GM23248 (cell line): ENCODE data around the gene TMED1. TPM values are rescaled to one million over a fixed set of nuclear protein-coding genes. Genes with fewer than 3 reads are reported as not detected.
"Not testable (repeated sequence)": the region's sequence is repeated elsewhere in the genome, so short reads cannot be mapped to it uniquely, and the experiment has no call there.

Experiments
- DNase-seq: peaks from one replicate; pipeline ENCODE4 v3.0.0-alpha.2; 2015
- H2AFZ ChIP-seq: fragments of 200-600 bp; sonication (generic); 2 replicates; pipeline ENCODE4 v1.6.1; 2016; ENCODE audit warnings: antibody characterized with exemption
- H3F3A ChIP-seq: fragments of 200-600 bp; sonication (generic); 2 replicates; pipeline ENCODE4 v1.6.1; 2016; ENCODE audit warnings: mild to moderate bottlenecking, antibody characterized with exemption, mixed run types; ENCODE audit not compliant: insufficient read depth
- H3K27ac ChIP-seq: fragments of 200-600 bp; sonication (generic); 2 replicates; pipeline ENCODE4 v1.5.1; 2016; ENCODE audit warnings: mild to moderate bottlenecking
- H3K27me3 ChIP-seq: fragments of 200-600 bp; sonication (generic); replicated peaks from 2 replicates; pipeline ENCODE4 v1.6.1; 2016; ENCODE audit warnings: mild to moderate bottlenecking; ENCODE audit not compliant: insufficient read depth
- H3K36me3 ChIP-seq: fragments of 200-600 bp; sonication (generic); 2 replicates; pipeline ENCODE4 v1.6.1; 2016; ENCODE audit warnings: low read depth, mild to moderate bottlenecking
- H3K4me1 ChIP-seq: fragments of 200-600 bp; sonication (generic); 2 replicates; pipeline ENCODE4 v1.6.1; 2016; ENCODE audit warnings: mild to moderate bottlenecking; ENCODE audit not compliant: insufficient read depth
- H3K4me2 ChIP-seq: fragments of 200-600 bp; sonication (generic); one replicate; pipeline ENCODE4 v1.6.1; 2016; ENCODE audit warnings: mild to moderate bottlenecking; ENCODE audit not compliant: unreplicated experiment
- H3K4me3 ChIP-seq: fragments of 200-600 bp; sonication (generic); 2 replicates; pipeline ENCODE4 v1.5.1; 2016; ENCODE audit warnings: mild to moderate bottlenecking
- H3K79me2 ChIP-seq: fragments of 200-600 bp; sonication (generic); 2 replicates; pipeline ENCODE4 v1.6.1; 2016; ENCODE audit warnings: mild to moderate bottlenecking; ENCODE audit not compliant: insufficient read depth
- H3K9ac ChIP-seq: fragments of 200-600 bp; sonication (generic); 2 replicates; pipeline ENCODE4 v1.6.1; 2016; ENCODE audit warnings: mild to moderate bottlenecking
- H3K9me2 ChIP-seq: fragments of 200-600 bp; sonication (generic); 2 replicates; pipeline ENCODE4 v1.6.1; 2016; ENCODE audit warnings: mixed run types, mild to moderate bottlenecking, moderate library complexity; ENCODE audit not compliant: insufficient read depth
- H3K9me3 ChIP-seq: fragments of 200-600 bp; sonication (generic); one replicate; pipeline ENCODE4 v1.6.1; 2017; ENCODE audit warnings: low read depth
- H4K20me1 ChIP-seq: fragments of 200-600 bp; sonication (generic); 2 replicates; pipeline ENCODE4 v1.6.0; 2016; ENCODE audit not compliant: insufficient read depth
- EZH2 ChIP-seq: fragments of 200-600 bp; sonication (generic); IDR thresholded peaks from 2 replicates; pipeline ENCODE4 v1.6.1; 2018; ENCODE audit warnings: antibody characterized with exemption, mild to moderate bottlenecking; ENCODE audit not compliant: insufficient read depth, poor library complexity, severe bottlenecking
- EZH2phosphoT487 ChIP-seq: fragments of 200-600 bp; sonication (generic); IDR thresholded peaks from 2 replicates; pipeline ENCODE4 v1.6.1; 2018; ENCODE audit warnings: antibody characterized with exemption, moderate library complexity, mild to moderate bottlenecking, low read depth; ENCODE audit not compliant: insufficient read depth
- WGBS, 2 experiments: methylation state at CpG; one replicate each; pipeline ENCODE4 v1.1.6; 2015 to 2017; ENCODE audit warnings: low lambda C conversion rate in 2 of 2, low coverage in 1 of 2; ENCODE audit errors: missing lambda C conversion rate in 2 of 2; 5-methylcytosine and 5-hydroxymethylcytosine counted together
- in situ Hi-C: fragments of 300-500 bp; cut with MboI; formaldehyde crosslinking; loops from 2 replicates; pipeline ENCODE4 v1.15.0; 2020
- polyA plus RNA-seq: library from polyadenylated mRNA; unstranded; fragments of >200 nt; fragmentation: Nextera tagmentation; extraction: Ambion mirVana; gene quantifications from 2 replicates; pipeline ENCODE4 v1.2.1, GENCODE V29; 2016
- total RNA-seq: library from RNA; depleted of rRNA; stranded (reverse); fragments of >200 nt; shearing (Covaris generic); gene quantifications from 2 replicates; pipeline ENCODE4 v1.2.3, GENCODE V29; 2014

TMED1 gene
- total and polyA plus RNA-seq, 2 experiments from 2014 or later: 66.4 to 68.2 TPM

DNA sequence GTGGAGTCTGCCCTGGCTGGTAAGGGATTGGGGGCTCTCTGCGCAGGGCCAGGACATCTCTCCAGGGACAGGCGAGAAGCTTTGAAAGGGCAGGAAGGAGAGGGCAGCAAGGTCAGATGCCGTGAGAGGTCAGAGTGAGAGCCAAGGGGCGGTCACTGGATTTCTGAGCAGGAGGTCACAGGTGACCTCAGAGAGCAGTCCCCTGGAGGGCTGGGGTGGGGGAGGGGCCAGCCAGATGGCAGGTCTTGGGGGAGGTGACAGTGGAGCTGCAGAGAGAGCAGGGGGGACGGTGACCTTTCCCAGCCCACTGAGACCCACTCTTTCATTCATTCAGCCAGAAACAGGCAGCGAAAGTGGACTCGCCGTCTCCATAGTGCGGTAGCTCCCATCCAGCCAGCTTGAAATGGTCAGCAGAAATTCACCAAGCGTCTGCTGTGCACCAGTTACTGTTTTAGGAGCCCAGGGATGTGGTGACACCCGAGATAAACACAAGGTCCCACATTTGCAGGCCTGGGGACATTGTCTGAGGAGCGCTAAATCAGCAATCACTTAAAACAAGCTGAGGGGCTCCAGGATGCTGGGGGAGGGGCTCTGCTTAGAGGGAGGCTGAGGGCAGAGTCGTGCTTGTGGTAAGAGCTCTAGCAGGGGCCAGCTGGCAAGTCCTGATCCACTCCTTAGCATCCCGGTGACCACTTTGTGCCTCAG lies 45.5 kb upstream of the TMED1 start:
- in situ Hi-C loops: no loop called here
- Histone ChIP-seq H3K4me3 (no peak overlapping the region), H3K9ac (no peak overlapping the region), H3K4me1 (peaks cover 18% of the 10 kb centered on the region), H2AFZ (no peak overlapping the region), H3K27ac (no peak overlapping the region), H3K4me2 (no peak overlapping the region), H3K27me3 (no peaks in the 10 kb centered on the region), H3K9me2 (no peaks in the 10 kb centered on the region), H3K79me2 (peaks cover 100% of the 10 kb centered on the region), H3K9me3 (no peaks in the 10 kb centered on the region), H4K20me1 (no peaks in the 10 kb centered on the region), H3K36me3 (no peaks in the 10 kb centered on the region), H3F3A (no peaks in the 10 kb centered on the region; the same call in 1 of the 2 replicates)
- DNase-seq: no peak
- no peak for TF ChIP-seq EZH2
- no peak for TF ChIP-seq EZH2phosphoT487
- 73 to 75% methylated on average over 14 of the region's 14 CpGs for WGBS, 2 experiments

DNA sequence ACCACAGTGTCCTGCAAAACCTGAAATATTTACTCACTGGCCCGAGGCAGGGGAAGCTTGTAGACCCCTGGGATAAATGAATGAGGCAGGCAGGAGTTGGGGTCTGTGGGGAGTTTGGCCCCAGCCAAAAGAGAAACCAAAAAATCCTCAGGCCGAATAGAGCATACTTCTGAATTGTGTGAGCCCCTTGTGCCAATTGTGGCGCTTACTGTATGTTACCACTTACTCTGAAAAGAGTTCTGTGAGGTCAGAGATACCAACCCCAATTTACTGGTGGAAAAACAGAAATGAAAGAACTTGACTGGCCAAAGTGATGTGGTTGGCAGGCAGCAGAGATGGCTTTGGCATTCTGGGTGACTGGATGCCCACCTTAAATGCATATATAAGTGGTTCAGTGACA lies 42.2 kb upstream of the TMED1 start:
- DNase-seq: no peak
- Histone ChIP-seq H3F3A (0 out of 2 replicates have a peak, but pooled peaks cover under 1% of the 10 kb centered on the region), H3K4me2 (no peak overlapping the region), H4K20me1 (no peaks in the 10 kb centered on the region; the same call in 1 of the 2 replicates), H3K9me2 (no peaks in the 10 kb centered on the region), H3K4me3 (no peak overlapping the region), H3K27ac (no peak overlapping the region), H3K79me2 (peaks cover 100% of the 10 kb centered on the region), H3K27me3 (no peaks in the 10 kb centered on the region), H3K9ac (no peak overlapping the region), H3K4me1 (peaks cover under 1% of the 10 kb centered on the region; the same call in 1 of the 2 replicates), H3K9me3 (no peaks in the 10 kb centered on the region), H3K36me3 (no peaks in the 10 kb centered on the region), H2AFZ (no peak overlapping the region)
- TF ChIP-seq EZH2: no peak
- TF ChIP-seq EZH2phosphoT487: no peak
- in situ Hi-C loops: no loop called here
- WGBS, 2 experiments: 83 to 87% methylated on average over 3 of the region's 3 CpGs

DNA sequence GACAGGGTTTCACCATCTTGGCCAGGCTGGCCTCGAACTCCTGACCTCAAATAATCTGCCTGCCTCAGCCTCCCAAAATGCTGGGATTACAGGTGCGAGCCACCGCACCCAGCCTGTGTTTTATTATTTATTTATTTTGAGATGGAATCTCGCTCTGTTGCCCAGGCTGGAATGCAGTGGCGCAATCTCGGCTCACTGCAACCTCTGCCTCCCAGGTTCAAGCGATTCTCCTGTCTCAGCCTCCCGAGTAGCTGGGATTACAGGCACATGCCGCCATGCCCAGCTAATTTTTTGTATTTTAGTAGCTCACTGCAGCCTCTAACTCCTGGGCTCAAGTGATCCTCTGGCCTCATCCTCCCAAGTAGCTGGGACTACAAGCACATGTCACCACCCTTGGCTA lies 41.6 kb upstream of the TMED1 start:
- H3K4me3 ChIP-seq, H3K4me1 ChIP-seq, H4K20me1 ChIP-seq, H3K4me2 ChIP-seq, DNase-seq, H3K36me3 ChIP-seq, H3K9me2 ChIP-seq, H3F3A ChIP-seq, in situ Hi-C loops, H3K27me3 ChIP-seq, H3K27ac ChIP-seq, H3K9ac ChIP-seq, H2AFZ ChIP-seq, H3K9me3 ChIP-seq: not testable (repeated sequence)
- H3K79me2 ChIP-seq: peaks cover 100% of the 10 kb centered on the region
- WGBS, 2 experiments: 92 to 93% methylated on average over 9 of the region's 9 CpGs

DNA sequence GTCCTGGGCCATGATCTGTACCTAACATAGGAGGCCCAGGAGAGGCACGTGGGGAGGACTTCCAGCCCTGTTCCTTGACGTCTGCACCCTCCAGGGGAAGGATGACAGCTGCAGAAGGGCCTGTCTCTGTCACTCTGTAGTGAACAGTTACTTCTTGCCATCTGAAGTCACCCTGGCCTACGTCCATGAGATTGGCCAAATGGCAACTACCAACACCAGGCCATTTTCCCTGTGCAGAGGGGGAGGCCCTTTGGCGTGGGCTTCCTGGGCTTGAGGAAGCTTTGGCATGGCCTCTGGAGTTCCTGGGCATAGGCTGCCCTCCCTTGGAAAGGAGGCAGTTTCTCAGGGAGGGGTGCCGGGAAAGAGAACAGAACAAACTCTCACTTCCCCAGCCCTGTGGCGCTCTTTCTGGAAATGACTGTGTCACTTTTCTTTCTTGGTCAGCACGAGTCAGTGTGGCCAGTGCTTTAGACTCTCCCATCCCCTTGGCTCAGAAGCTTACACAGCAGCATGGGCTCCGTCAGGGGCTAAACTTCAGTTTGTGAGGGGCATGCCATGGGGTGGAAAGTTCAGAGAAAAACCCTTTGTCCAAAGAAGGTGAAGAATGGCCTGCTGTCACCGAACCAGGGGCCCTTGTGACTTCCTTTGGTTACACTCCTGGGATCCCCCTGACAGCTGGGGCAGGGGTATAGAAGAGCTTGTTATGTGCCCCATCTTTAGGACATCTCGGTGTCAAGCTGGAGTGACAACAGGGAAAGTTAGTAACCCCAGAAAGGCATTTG lies 40.6 kb upstream of the TMED1 start:
- DNase-seq: peak; percentile 31
- H3K4me3 ChIP-seq: no peak overlapping the region
- no peak overlapping the region for H3K27ac ChIP-seq
- in situ Hi-C loops: no loop called here
- H3K4me2 ChIP-seq: no peak overlapping the region
- no peak for TF ChIP-seq EZH2phosphoT487
- H2AFZ ChIP-seq: no peak overlapping the region
- no peaks in the 10 kb centered on the region for H3K27me3 ChIP-seq
- H3K4me1 ChIP-seq: peaks cover 6% of the 10 kb centered on the region; the same call in 1 of the 2 replicates
- no peak overlapping the region for H3K9ac ChIP-seq
- no peaks in the 10 kb centered on the region for H3K9me2 ChIP-seq
- H4K20me1 ChIP-seq: no peaks in the 10 kb centered on the region; the same call in 1 of the 2 replicates
- H3K79me2 ChIP-seq: peaks cover 100% of the 10 kb centered on the region
- no peaks in the 10 kb centered on the region for H3K9me3 ChIP-seq
- H3K36me3 ChIP-seq: no peaks in the 10 kb centered on the region
- 40 to 52% methylated on average over 10 of the region's 10 CpGs for WGBS, 2 experiments
- peaks cover 10% of the 10 kb centered on the region for H3F3A ChIP-seq
